ENCODE measurements around the gene HEMK1.

Gene HEMK1

GRCh38 chr3:50642382-50642781, 73.1 kb downstream of the HEMK1 start:
- no peak for DNase-seq (ENCODE audit: low read depth)
- TF ChIP-seq CTCF (conservative IDR thresholded peaks at IDR 0.05; ENCODE audit: low read length) = no peak
- H3K4me3 ChIP-seq (ENCODE audit: low read length) = no peak overlapping the region

- TF ChIP-seq CTCF (conservative IDR thresholded peaks at IDR 0.05; ENCODE audit: low read length) = no peak
- no peak overlapping the region for H3K4me3 ChIP-seq (ENCODE audit: low read length)
- no peak for DNase-seq (ENCODE audit: low read depth)
These were observed 75.2 kb downstream of the HEMK1 start for GRCh38 chr3:50644561-50644960.

GRCh38 chr3:50645378-50645777, 76.1 kb downstream of the HEMK1 start:
- no peak for DNase-seq (ENCODE audit: low read depth)
- no peak overlapping the region for H3K4me3 ChIP-seq (ENCODE audit: low read length)
- TF ChIP-seq CTCF (conservative IDR thresholded peaks at IDR 0.05; ENCODE audit: low read length) = no peak
